Stimulated activated CD8-positive, alpha-beta memory T cell treated with anti-CD3 and anti-CD28 coated beads, Interleukin-12 subunit alpha, Interleukin-12 subunit beta, amount 100 ng/mL, for 1 hour (primary cell): ENCODE data around the gene BMPR1A.
A peak's percentile ranks its signal among the peaks of the same experiment; 100 is the strongest.

ENCODE experiments used
- DNase-seq: peaks from one replicate; pipeline ENCODE4 v3.0.0-alpha.2; 2020; ENCODE audit warnings: low read depth

BMPR1A gene

DNA sequence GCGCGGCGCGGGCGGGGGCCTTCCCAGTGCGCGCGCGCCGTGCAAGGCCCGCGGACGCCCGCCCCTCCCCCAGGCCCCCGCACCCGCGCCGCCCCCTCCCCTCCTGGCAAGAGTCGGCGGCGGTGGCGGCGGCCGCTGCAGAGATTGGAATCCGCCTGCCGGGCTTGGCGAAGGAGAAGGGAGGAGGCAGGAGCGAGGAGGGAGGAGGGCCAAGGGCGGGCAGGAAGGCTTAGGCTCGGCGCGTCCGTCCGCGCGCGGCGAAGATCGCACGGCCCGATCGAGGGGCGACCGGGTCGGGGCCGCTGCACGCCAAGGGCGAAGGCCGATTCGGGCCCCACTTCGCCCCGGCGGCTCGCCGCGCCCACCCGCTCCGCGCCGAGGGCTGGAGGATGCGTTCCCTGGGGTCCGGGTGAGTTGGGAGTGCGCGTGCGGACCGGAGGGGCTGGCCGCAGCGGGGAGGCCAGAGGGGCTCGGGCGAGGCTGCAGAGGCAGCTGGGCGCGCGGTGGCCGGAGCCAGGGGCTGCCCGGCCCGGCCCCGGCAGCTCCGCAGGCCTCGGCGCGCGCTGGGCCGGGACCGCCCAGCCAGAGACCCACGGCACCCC is at the start of gene BMPR1A:
Gene BMPR1A, plus strand, starts transcription at position 109 of the 602 bp plus-strand sequence. CDS start 119,400 bp downstream, outside the sequence.
- no peak for DNase-seq

- DNase-seq, result no peak
These were observed 49.4 kb upstream of the BMPR1A start for GRCh38 chr10:86706977-86707376.

DNA sequence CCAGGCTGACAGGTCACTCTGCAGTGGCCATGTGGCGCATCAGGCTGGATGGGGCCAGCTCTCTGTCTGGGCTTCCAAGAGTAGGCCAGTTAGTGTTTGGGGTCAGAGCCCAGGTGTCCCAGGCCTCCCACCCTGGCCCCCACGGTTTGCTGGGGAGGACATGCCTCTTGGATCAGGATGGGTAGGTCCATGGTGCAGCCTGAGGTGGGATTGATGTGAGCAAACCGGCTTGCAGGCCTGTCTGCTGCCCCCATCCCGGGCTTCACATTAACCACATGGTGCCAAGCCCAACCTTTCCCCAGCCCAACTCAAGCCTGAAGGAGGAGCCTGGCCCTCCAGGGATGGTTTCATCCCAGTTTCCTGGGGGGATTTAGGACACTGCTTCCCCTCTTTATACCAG is 48.9 kb upstream of the BMPR1A start:
- no peak for DNase-seq

- DNase-seq, result no peak
These were observed 48.2 kb upstream of the BMPR1A start for GRCh38 chr10:86708068-86708782.

DNA sequence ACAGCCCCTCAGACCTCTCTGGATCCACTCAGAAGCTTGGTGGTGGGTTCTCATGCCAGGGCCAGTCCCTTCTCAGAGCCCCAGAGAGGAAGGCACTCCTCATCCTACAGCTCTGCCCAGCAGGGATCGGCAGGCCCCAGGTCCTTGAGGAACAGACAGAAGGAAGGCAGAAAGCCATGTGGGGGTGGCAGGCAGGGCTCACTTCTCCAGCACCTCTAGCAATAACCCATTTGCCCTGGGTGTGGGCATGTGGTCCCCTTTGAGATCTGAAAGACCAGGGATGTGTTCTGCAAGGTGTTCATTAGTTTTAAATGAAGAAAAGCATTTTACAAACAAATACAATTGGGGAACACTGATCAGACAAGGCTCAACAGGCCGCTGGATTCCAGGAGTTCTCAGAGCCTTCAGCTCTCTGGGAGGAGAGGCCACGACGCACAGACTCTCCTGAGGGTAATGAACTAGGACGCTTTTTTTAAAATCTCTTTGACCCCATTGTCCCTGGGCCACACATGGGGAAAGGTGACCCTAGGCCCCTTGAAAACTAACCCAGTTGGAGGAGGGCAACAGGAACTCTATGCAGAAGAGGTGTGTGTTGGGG is 47.5 kb upstream of the BMPR1A start:
- DNase-seq, result no peak

- DNase-seq, result no peak
These were observed 46.8 kb upstream of the BMPR1A start for GRCh38 chr10:86709396-86710185.

- peak; percentile 70 for DNase-seq
These were observed 45.4 kb upstream of the BMPR1A start for GRCh38 chr10:86710987-86711512.

- peak; percentile 4 for DNase-seq
These were observed 44.7 kb upstream of the BMPR1A start for GRCh38 chr10:86711513-86712316.

GRCh38 chr10:86712317-86712707 is 44.1 kb upstream of the BMPR1A start:
- DNase-seq, result no peak

DNA sequence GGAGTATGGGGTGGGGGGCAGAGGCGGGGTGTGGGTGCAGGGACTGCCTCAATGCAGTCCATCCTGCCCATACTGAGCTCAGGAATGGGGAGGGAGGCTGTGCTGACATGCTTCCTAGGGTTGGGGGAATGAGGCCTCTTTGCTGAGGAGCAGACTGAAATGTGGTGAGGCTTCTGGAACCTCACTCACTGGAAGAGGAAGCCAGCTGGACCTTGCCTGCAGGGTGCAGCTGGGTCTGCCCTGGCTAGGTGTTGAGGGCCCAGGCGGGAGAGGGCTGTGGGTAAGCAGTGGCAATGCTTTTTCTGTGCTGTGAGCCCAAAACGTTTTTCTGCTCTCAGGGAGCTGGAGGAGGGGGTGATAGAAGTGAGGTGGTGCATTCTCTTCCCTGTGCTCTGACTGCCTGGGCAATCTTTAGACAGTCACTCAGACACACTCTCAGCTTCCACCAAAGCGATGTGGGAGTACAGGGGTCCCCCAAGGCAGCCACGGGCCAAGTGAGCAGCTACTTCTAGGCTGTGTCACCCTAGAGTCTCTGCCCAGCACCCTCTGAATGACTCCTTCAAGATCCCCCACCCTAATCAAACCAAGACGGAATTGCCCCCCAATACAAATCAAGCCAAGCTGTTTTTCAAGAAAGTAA is 41.1 kb upstream of the BMPR1A start:
- no peak for DNase-seq

- DNase-seq, result no peak
These were observed 40.6 kb upstream of the BMPR1A start for GRCh38 chr10:86715836-86716235.

- DNase-seq, result no peak
These were observed 40.0 kb upstream of the BMPR1A start for GRCh38 chr10:86716466-86716865.

- DNase-seq, result no peak
These were observed 37.9 kb upstream of the BMPR1A start for GRCh38 chr10:86718556-86718955.

DNA sequence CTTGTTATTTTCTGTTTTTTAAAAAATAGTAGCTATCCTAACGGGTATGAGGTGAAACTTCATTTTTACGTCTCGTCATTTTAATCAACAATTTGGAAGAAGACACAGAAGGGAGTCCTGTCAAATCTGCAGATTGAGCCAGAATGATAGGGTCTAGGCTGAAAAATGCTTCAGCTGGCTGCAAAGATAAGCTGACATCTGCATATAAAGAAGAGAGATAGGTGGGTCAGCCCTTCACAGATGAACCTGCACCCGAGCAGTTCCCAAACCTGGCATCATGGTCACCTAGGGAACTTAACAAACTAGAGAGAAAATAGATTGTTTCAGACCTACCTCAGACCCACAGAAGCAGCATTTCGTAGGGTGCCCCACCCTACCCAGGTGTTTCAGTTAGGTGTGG is 35.2 kb upstream of the BMPR1A start:
- no peak for DNase-seq

DNA sequence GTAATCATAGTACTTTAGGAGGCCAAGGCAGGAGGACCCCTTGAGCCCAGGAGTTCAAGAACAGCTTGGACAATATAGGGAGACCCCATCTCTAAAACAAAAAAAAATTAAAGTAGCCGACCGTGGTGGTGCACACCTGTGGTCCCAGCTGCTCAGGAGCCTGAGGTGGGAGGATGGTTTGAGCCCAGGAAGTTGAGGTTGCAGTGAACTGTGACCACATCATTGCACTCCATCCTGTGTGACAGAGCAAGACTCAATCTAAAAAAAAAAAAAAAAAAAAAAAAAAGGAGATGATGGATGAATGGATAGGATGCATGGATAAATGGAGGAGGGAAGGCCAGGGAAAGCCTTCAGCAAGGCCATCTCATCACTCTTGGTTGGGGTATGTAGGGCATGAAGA is 33.4 kb upstream of the BMPR1A start:
- no peak for DNase-seq

GRCh38 chr10:86724445-86724844 is 32.0 kb upstream of the BMPR1A start:
- no peak for DNase-seq

DNA sequence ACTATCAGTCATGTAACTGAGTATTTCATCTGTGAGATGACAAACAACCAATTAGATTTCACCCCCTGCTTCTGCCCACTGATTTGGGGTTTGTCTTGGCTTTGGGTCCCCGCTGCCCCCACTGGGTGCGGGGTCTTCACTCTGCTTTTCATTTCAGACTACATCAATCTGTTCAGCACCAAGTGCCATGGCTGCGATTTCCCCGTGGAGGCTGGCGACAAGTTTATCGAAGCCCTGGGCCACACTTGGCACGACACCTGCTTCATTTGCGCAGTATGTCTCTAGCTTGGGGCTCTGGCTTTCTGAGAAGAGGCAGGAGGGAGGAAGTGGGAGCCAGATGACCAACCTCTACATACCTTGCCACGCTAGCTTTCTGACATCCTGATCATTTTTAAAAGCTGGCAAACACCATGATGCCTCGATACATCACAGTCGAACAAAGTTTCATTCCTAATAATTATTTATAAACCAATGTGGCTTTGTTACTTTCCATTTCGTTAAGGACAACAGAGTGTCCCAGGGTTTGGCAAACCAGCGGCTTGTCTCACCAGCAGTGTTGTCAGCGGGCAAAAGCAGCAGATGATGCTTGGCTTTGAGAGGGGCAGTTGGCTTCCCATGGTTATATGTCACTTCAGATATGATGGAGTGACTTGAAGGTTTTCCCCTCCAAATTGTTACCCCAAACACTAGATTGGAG is 30.3 kb upstream of the BMPR1A start:
- no peak for DNase-seq

DNA sequence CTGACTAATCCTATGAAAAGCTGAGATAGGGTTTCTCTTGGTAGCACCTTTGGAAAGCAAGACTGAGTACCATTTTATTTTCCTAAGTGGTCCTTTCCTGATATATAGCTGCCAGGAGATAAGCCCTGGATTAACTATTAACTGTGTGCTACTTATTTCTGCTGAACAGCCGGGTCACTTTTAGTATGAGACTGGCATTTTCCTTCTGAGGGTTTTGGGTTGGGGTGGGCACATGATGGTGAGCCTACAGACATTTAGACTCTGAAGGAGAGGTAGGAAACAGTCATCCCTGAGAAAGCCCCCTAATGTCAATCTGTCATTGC is 29.8 kb upstream of the BMPR1A start:
- DNase-seq, result no peak

- no peak for DNase-seq
These were observed 28.9 kb upstream of the BMPR1A start for GRCh38 chr10:86727470-86727869.

- DNase-seq, result no peak
These were observed 28.4 kb upstream of the BMPR1A start for GRCh38 chr10:86728056-86728455.

GRCh38 chr10:86729677-86730076 is 26.7 kb upstream of the BMPR1A start:
- no peak for DNase-seq
